Adipocyte (in vitro differentiated cells): Measurements from ENCODE around the gene NEK7.
"Not testable (repeated sequence)": the region's sequence is repeated elsewhere in the genome, so short reads cannot be mapped to it uniquely, and the experiment has no call there.

Experiments
- DNase-seq: peaks from one replicate; pipeline ENCODE4 v3.0.0-alpha.2; 2015; ENCODE audit warnings: low read depth
- H3K27me3 ChIP-seq: replicated peaks from 2 replicates; pipeline ENCODE4 v1.7.0; 2013; ENCODE audit warnings: mild to moderate bottlenecking, low read length, moderate library complexity; ENCODE audit not compliant: control insufficient read depth, insufficient read depth
- H3K36me3 ChIP-seq: 2 replicates; pipeline ENCODE4 v1.7.0; 2013; ENCODE audit warnings: low read length, mild to moderate bottlenecking, moderate library complexity; ENCODE audit not compliant: control insufficient read depth, insufficient read depth, severe bottlenecking
- H3K4me1 ChIP-seq: 2 replicates; pipeline ENCODE4 v1.7.0; 2013; ENCODE audit warnings: mild to moderate bottlenecking, low read length, moderate library complexity; ENCODE audit not compliant: control insufficient read depth, insufficient read depth
- H3K4me3 ChIP-seq: 2 replicates; pipeline ENCODE4 v1.7.0; 2013; ENCODE audit warnings: mild to moderate bottlenecking, low read length, moderate library complexity
- H3K9ac ChIP-seq: 2 replicates; pipeline ENCODE4 v1.7.0; 2013; ENCODE audit warnings: mild to moderate bottlenecking, low read length, moderate library complexity
- H3K9me3 ChIP-seq: 2 replicates; pipeline ENCODE4 v1.7.0; 2013; ENCODE audit warnings: mild to moderate bottlenecking, low read length, moderate library complexity; ENCODE audit not compliant: control insufficient read depth

The NEK7 gene

GRCh38 chr1:198191117-198191516 lies 34.3 kb downstream of the NEK7 start:
- no peaks in the 10 kb centered on the region for H3K27me3 ChIP-seq
- H3K9me3 ChIP-seq, result no peaks in the 10 kb centered on the region
- peaks cover 11% of the 10 kb centered on the region for H3K4me1 ChIP-seq
- H3K4me3 ChIP-seq, result no peak overlapping the region
- no peak for DNase-seq
- H3K9ac ChIP-seq, result no peak overlapping the region
- H3K36me3 ChIP-seq, result no peaks in the 10 kb centered on the region

GRCh38 chr1:198193871-198194270 lies 37.1 kb downstream of the NEK7 start:
- H3K9me3 ChIP-seq, DNase-seq, H3K36me3 ChIP-seq, H3K4me1 ChIP-seq, H3K4me3 ChIP-seq, H3K9ac ChIP-seq, H3K27me3 ChIP-seq: not testable (repeated sequence)

- H3K4me1 ChIP-seq, result peaks cover 6% of the 10 kb centered on the region
- no peak overlapping the region for H3K9ac ChIP-seq
- no peaks in the 10 kb centered on the region for H3K36me3 ChIP-seq
- DNase-seq, result no peak
- no peaks in the 10 kb centered on the region for H3K9me3 ChIP-seq
- H3K27me3 ChIP-seq, result no peaks in the 10 kb centered on the region
- no peak overlapping the region for H3K4me3 ChIP-seq
These were observed 39.8 kb downstream of the NEK7 start for GRCh38 chr1:198196630-198197029.

- Histone ChIP-seq H3K9me3 (no peaks in the 10 kb centered on the region), H3K9ac (no peak overlapping the region), H3K4me1 (peaks cover 6% of the 10 kb centered on the region), H3K4me3 (no peak overlapping the region), H3K27me3 (no peaks in the 10 kb centered on the region), H3K36me3 (no peaks in the 10 kb centered on the region)
- DNase-seq, result no peak
These were observed 40.5 kb downstream of the NEK7 start for GRCh38 chr1:198197285-198197684.

- H3K4me1 ChIP-seq, result peaks cover 6% of the 10 kb centered on the region
- no peak overlapping the region for H3K4me3 ChIP-seq
- no peaks in the 10 kb centered on the region for H3K36me3 ChIP-seq
- no peaks in the 10 kb centered on the region for H3K9me3 ChIP-seq
- no peak for DNase-seq
- no peak overlapping the region for H3K9ac ChIP-seq
- H3K27me3 ChIP-seq, result no peaks in the 10 kb centered on the region
These were observed 42.3 kb downstream of the NEK7 start for GRCh38 chr1:198199105-198199504.

- H3K4me1 ChIP-seq, result peaks cover 19% of the 10 kb centered on the region
- no peaks in the 10 kb centered on the region for H3K9me3 ChIP-seq
- no peaks in the 10 kb centered on the region for H3K36me3 ChIP-seq
- H3K9ac ChIP-seq, result no peak overlapping the region
- H3K27me3 ChIP-seq, result no peaks in the 10 kb centered on the region
- DNase-seq, result no peak
- H3K4me3 ChIP-seq, result no peak overlapping the region
These were observed 45.4 kb downstream of the NEK7 start for GRCh38 chr1:198201956-198202784.

- Histone ChIP-seq H3K4me1 (peaks cover 19% of the 10 kb centered on the region), H3K27me3 (no peaks in the 10 kb centered on the region), H3K36me3 (no peaks in the 10 kb centered on the region), H3K9ac (no peak overlapping the region), H3K9me3 (no peaks in the 10 kb centered on the region), H3K4me3 (no peak overlapping the region)
- DNase-seq, result no peak
These were observed 46.6 kb downstream of the NEK7 start for GRCh38 chr1:198203434-198203833.

GRCh38 chr1:198205016-198205684 lies 48.4 kb downstream of the NEK7 start:
- no peak overlapping the region for H3K4me3 ChIP-seq
- no peaks in the 10 kb centered on the region for H3K36me3 ChIP-seq
- no peak for DNase-seq
- H3K27me3 ChIP-seq, result no peaks in the 10 kb centered on the region
- no peaks in the 10 kb centered on the region for H3K9me3 ChIP-seq
- no peak overlapping the region for H3K9ac ChIP-seq
- H3K4me1 ChIP-seq, result peaks cover 14% of the 10 kb centered on the region

GRCh38 chr1:198206292-198206691 lies 49.5 kb downstream of the NEK7 start:
- Histone ChIP-seq H3K4me3 (no peak overlapping the region), H3K9ac (no peak overlapping the region), H3K36me3 (no peaks in the 10 kb centered on the region), H3K4me1 (peaks cover 13% of the 10 kb centered on the region), H3K27me3 (no peaks in the 10 kb centered on the region), H3K9me3 (no peaks in the 10 kb centered on the region)
- DNase-seq, result no peak

GRCh38 chr1:198211696-198212095 lies 54.9 kb downstream of the NEK7 start:
- H3K27me3 ChIP-seq, result no peaks in the 10 kb centered on the region
- no peaks in the 10 kb centered on the region for H3K36me3 ChIP-seq
- no peak overlapping the region for H3K9ac ChIP-seq
- H3K4me1 ChIP-seq, result peaks cover 13% of the 10 kb centered on the region
- peaks cover 9% of the 10 kb centered on the region for H3K9me3 ChIP-seq
- H3K4me3 ChIP-seq, result no peak overlapping the region
- no peak for DNase-seq

GRCh38 chr1:198212126-198212525 lies 55.3 kb downstream of the NEK7 start:
- DNase-seq, result no peak
- Histone ChIP-seq H3K4me3 (no peak overlapping the region), H3K36me3 (no peaks in the 10 kb centered on the region)

More at GRCh38 chr1:198212126-198212525, 55.3 kb downstream of the NEK7 start:
- H3K9ac ChIP-seq, result no peak overlapping the region
- no peaks in the 10 kb centered on the region for H3K27me3 ChIP-seq
- H3K4me1 ChIP-seq, result peaks cover 13% of the 10 kb centered on the region
- peaks cover 9% of the 10 kb centered on the region for H3K9me3 ChIP-seq
